Hepatocyte (in vitro differentiated cells): ENCODE results near the gene CPED1. TPM values are rescaled to one million over a fixed set of nuclear protein-coding genes. Genes with fewer than 3 reads are reported as not detected.

Source experiments
- DNase-seq: peaks from one replicate; pipeline ENCODE4 v3.0.0-alpha.2; 2016; ENCODE audit warnings: low spot score
- H2AFZ ChIP-seq: fragments of 200-600 bp; sonication (generic); 2 replicates; pipeline ENCODE4 v1.6.0; 2016; ENCODE audit warnings: antibody characterized with exemption, mild to moderate bottlenecking
- H3K27ac ChIP-seq: fragments of 200-600 bp; sonication (generic); 2 replicates; pipeline ENCODE4 v1.5.1; 2016; ENCODE audit warnings: mild to moderate bottlenecking
- H3K27me3 ChIP-seq: fragments of 200-600 bp; sonication (generic); 2 replicates; pipeline ENCODE4 v1.6.1; 2016
- H3K36me3 ChIP-seq: fragments of 200-600 bp; sonication (generic); replicated peaks from 2 replicates; pipeline ENCODE4 v1.5.1; 2016; ENCODE audit warnings: low read depth; ENCODE audit not compliant: insufficient read depth
- H3K4me1 ChIP-seq: fragments of 200-600 bp; sonication (generic); 2 replicates; pipeline ENCODE4 v1.5.1; 2016; ENCODE audit warnings: mild to moderate bottlenecking, moderate library complexity; ENCODE audit not compliant: insufficient read depth
- H3K4me2 ChIP-seq: fragments of 200-600 bp; sonication (generic); 2 replicates; pipeline ENCODE4 v1.6.0; 2016
- H3K4me3 ChIP-seq: fragments of 200-600 bp; sonication (generic); 2 replicates; pipeline ENCODE4 v1.5.1; 2016; ENCODE audit warnings: mild to moderate bottlenecking
- H3K79me2 ChIP-seq: fragments of 200-600 bp; sonication (generic); 2 replicates; pipeline ENCODE4 v1.6.0; 2017; ENCODE audit warnings: mild to moderate bottlenecking
- H3K9me2 ChIP-seq: fragments of 200-600 bp; sonication (generic); replicated peaks from 2 replicates; pipeline ENCODE4 v1.6.0; 2017; ENCODE audit warnings: mild to moderate bottlenecking; ENCODE audit not compliant: insufficient read depth
- H3K9me3 ChIP-seq: fragments of 200-600 bp; sonication (generic); 2 replicates; pipeline ENCODE4 v1.5.1; 2016; ENCODE audit warnings: low read depth, mild to moderate bottlenecking
- H4K20me1 ChIP-seq: fragments of 200-600 bp; sonication (generic); 2 replicates; pipeline ENCODE4 v1.6.0; 2016; ENCODE audit warnings: mild to moderate bottlenecking; ENCODE audit not compliant: insufficient read depth, poor library complexity, severe bottlenecking
- CTCF ChIP-seq: fragments of 200-600 bp; sonication (generic); IDR thresholded peaks from 2 replicates; pipeline ENCODE4 v1.5.1; 2016; ENCODE audit warnings: antibody characterized with exemption, mild to moderate bottlenecking; ENCODE audit not compliant: poor library complexity
- EZH2 ChIP-seq: fragments of 200-600 bp; sonication (generic); IDR thresholded peaks from 2 replicates; pipeline ENCODE4 v1.6.1; 2016; ENCODE audit warnings: antibody characterized with exemption, mild to moderate bottlenecking, borderline replicate concordance
- EZH2phosphoT487 ChIP-seq: fragments of 200-600 bp; sonication (generic); IDR thresholded peaks from one replicate; pipeline ENCODE4 v1.6.1; 2018; ENCODE audit warnings: antibody characterized with exemption, mild to moderate bottlenecking, low read depth, moderate library complexity; ENCODE audit not compliant: unreplicated experiment, severe bottlenecking
- WGBS: methylation state at CpG from one replicate; pipeline ENCODE4 v1.1.6; 2016; ENCODE audit warnings: low lambda C conversion rate; ENCODE audit errors: missing lambda C conversion rate; 5-methylcytosine and 5-hydroxymethylcytosine counted together
- polyA plus RNA-seq: library from polyadenylated mRNA; unstranded; fragments of >200 nt; fragmentation: Nextera tagmentation; extraction: Ambion mirVana; gene quantifications from 2 replicates; pipeline ENCODE4 v1.2.1, GENCODE V29; 2016
- total RNA-seq: library from RNA; depleted of rRNA; stranded (reverse); fragments of >200 nt; gene quantifications from 2 replicates; pipeline ENCODE4 v1.2.3, GENCODE V29; 2014

Gene CPED1
- total and polyA plus RNA-seq, 2 experiments from 2014 or later: 10.1 to 30.5 TPM

- whole genome bisulfite sequencing: 90% methylated on average over 2 of the region's 2 CpGs
- no peak overlapping the region for H3K4me3 ChIP-seq
- H2AFZ ChIP-seq: no peak overlapping the region
- H3K4me1 ChIP-seq: no peaks in the 10 kb centered on the region
- H3K79me2 ChIP-seq: no peaks in the 10 kb centered on the region
- no peaks in the 10 kb centered on the region for H3K36me3 ChIP-seq
- no peak overlapping the region for H3K4me2 ChIP-seq
- DNase-seq: no peak
- H4K20me1 ChIP-seq: no peaks in the 10 kb centered on the region
- no peaks in the 10 kb centered on the region for H3K9me2 ChIP-seq
- no peak overlapping the region for H3K27ac ChIP-seq
- no peaks in the 10 kb centered on the region for H3K27me3 ChIP-seq
- TF ChIP-seq EZH2phosphoT487 (no peak), CTCF (no peak), EZH2 (no peak)
- no peaks in the 10 kb centered on the region for H3K9me3 ChIP-seq
Measured at GRCh38 chr7:121137580-121137979, 149.1 kb downstream of the CPED1 start.

GRCh38 chr7:121138262-121138933, 149.9 kb downstream of the CPED1 start:
- 90% methylated on average over 8 of the region's 8 CpGs for WGBS
- Histone ChIP-seq H4K20me1 (no peaks in the 10 kb centered on the region), H3K9me2 (no peaks in the 10 kb centered on the region), H3K4me3 (no peak overlapping the region), H3K79me2 (no peaks in the 10 kb centered on the region), H3K36me3 (no peaks in the 10 kb centered on the region), H3K4me2 (no peak overlapping the region), H3K27ac (no peak overlapping the region), H3K27me3 (no peaks in the 10 kb centered on the region), H2AFZ (no peak overlapping the region), H3K4me1 (no peaks in the 10 kb centered on the region), H3K9me3 (no peaks in the 10 kb centered on the region)
- no peak for DNase-seq
- TF ChIP-seq EZH2phosphoT487 (no peak), CTCF (no peak), EZH2 (no peak)

- no peak overlapping the region for H3K4me2 ChIP-seq
- H3K36me3 ChIP-seq: no peaks in the 10 kb centered on the region
- TF ChIP-seq EZH2phosphoT487 (no peak), EZH2 (no peak), CTCF (no peak)
- H2AFZ ChIP-seq: no peak overlapping the region
- no peak overlapping the region for H3K27ac ChIP-seq
- H3K27me3 ChIP-seq: no peaks in the 10 kb centered on the region
- no peaks in the 10 kb centered on the region for H3K4me1 ChIP-seq
- no peaks in the 10 kb centered on the region for H3K9me2 ChIP-seq
- H3K4me3 ChIP-seq: no peak overlapping the region
- no peak for DNase-seq
- no peaks in the 10 kb centered on the region for H3K79me2 ChIP-seq
- 92% methylated on average over 3 of the region's 3 CpGs for WGBS
- H3K9me3 ChIP-seq: no peaks in the 10 kb centered on the region
- H4K20me1 ChIP-seq: no peaks in the 10 kb centered on the region
Measured at GRCh38 chr7:121139427-121139826, 150.9 kb downstream of the CPED1 start.
